ENCODE measurements around the gene PRPH2.

- TF ChIP-seq POLR2A (IDR thresholded peaks at IDR 0.05) (no peak), CTCF (IDR thresholded peaks at IDR 0.05) (no peak), POLR2AphosphoS5 (IDR thresholded peaks at IDR 0.05) (no peak)
These were observed 43.8 kb upstream of the PRPH2 start for GRCh38 chr6:42766163-42766670.
